ENCODE measurements around the gene NFIX. TPM values are rescaled to one million over a fixed set of nuclear protein-coding genes. Genes with fewer than 3 reads are reported as not detected.

The NFIX gene
- total and polyA plus RNA-seq, 2 of the 13 experiments (the other 11 are each of a cell fraction or from before 2014, with no cell fraction given): 3.4 to 5.4 TPM

DNA sequence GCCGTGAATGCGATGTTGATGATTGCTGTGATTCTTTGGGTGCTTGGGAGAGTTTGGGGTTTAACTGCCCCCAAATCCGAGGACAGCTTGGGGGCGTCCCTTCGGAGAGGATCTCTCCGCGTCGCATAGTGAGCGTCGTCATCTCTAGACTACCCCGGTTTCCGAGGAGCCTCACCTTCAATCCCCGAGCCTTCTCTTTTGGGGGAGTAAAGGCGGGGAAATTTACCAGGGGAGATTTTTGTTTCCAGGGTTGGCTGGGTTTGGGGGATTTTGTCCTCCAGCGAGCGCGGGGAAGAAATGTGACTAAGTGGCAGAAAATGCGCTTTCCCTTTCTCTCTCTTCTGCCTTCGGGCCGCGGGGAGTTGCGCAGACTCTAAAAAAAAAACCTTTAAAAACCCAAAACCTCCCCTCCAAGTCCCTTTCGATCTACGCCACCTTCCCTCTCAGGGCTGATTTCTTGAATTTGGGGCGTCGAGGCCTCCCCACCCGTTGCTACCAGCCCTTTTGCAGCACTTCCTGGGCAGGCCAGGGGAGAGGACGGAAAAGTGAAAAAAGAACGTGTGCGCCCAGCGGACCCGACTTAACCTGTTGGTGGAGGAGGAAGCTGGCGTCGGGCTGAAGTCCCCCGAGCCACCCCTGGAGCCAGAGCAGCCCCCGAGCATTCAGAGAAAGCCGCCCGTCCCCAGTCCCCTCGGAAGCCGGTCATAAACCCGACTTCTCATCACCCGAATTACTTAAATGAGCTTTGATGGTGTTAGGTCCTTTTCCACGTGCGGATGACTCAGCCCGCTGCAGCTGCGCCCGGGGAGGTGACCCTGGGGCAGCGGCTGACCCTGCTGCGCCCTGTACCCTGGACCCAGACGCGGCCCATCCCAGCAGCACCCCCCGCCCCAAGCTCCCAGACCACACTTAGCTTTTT, 17.7 kb downstream of the NFIX start (continued):
- TF ChIP-seq ZNF276 (CRISPR knock-in tag; IDR thresholded peaks at IDR 0.05; ENCODE audit: low read depth) (no peak), TCF7 (IDR thresholded peaks at IDR 0.05; ENCODE audit: low read depth) (no peak; the same call in 1 of the 2 replicates), ZNF75D (CRISPR knock-in tag; IDR thresholded peaks at IDR 0.05; ENCODE audit: borderline replicate concordance) (no peak), ZBTB3 (CRISPR knock-in tag; IDR thresholded peaks at IDR 0.05; ENCODE audit: borderline replicate concordance, low read depth) (no peak), ZBTB40 (IDR thresholded peaks at IDR 0.05) (no peak), ZBTB40 (CRISPR knock-in tag; IDR thresholded peaks at IDR 0.05) (no peak), ZNF704 (CRISPR knock-in tag; IDR thresholded peaks at IDR 0.05; ENCODE audit: borderline replicate concordance) (no peak), KAT2B (IDR thresholded peaks at IDR 0.05; ENCODE audit: borderline replicate concordance, low read depth, low read length) (no peak), ARID2 (CRISPR knock-in tag; IDR thresholded peaks at IDR 0.05; ENCODE audit: borderline replicate concordance) (no peak), ATF7-NPFF (CRISPR knock-in tag; IDR thresholded peaks at IDR 0.05; ENCODE audit: low read depth) (no peak), GATAD2A (CRISPR knock-in tag; IDR thresholded peaks at IDR 0.05) (peak; percentile 87), ZNF775 (CRISPR knock-in tag; IDR thresholded peaks at IDR 0.05; ENCODE audit: borderline replicate concordance) (no peak), TMF1 (CRISPR knock-in tag; IDR thresholded peaks at IDR 0.05; ENCODE audit: low read depth) (no peak)
- TF ChIP-seq, protein P1, sequence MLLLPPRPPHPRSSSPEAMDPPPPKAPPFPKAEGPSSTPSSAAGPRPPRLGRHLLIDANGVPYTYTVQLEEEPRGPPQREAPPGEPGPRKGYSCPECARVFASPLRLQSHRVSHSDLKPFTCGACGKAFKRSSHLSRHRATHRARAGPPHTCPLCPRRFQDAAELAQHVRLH (CRISPR knock-in tag; IDR thresholded peaks at IDR 0.05; ENCODE audit: borderline replicate concordance, low read depth): 0 out of 2 replicates have a peak, but pooled peaks have one; percentile 49
